ENCODE results near the gene NUP205.

Gene NUP205, protein sequence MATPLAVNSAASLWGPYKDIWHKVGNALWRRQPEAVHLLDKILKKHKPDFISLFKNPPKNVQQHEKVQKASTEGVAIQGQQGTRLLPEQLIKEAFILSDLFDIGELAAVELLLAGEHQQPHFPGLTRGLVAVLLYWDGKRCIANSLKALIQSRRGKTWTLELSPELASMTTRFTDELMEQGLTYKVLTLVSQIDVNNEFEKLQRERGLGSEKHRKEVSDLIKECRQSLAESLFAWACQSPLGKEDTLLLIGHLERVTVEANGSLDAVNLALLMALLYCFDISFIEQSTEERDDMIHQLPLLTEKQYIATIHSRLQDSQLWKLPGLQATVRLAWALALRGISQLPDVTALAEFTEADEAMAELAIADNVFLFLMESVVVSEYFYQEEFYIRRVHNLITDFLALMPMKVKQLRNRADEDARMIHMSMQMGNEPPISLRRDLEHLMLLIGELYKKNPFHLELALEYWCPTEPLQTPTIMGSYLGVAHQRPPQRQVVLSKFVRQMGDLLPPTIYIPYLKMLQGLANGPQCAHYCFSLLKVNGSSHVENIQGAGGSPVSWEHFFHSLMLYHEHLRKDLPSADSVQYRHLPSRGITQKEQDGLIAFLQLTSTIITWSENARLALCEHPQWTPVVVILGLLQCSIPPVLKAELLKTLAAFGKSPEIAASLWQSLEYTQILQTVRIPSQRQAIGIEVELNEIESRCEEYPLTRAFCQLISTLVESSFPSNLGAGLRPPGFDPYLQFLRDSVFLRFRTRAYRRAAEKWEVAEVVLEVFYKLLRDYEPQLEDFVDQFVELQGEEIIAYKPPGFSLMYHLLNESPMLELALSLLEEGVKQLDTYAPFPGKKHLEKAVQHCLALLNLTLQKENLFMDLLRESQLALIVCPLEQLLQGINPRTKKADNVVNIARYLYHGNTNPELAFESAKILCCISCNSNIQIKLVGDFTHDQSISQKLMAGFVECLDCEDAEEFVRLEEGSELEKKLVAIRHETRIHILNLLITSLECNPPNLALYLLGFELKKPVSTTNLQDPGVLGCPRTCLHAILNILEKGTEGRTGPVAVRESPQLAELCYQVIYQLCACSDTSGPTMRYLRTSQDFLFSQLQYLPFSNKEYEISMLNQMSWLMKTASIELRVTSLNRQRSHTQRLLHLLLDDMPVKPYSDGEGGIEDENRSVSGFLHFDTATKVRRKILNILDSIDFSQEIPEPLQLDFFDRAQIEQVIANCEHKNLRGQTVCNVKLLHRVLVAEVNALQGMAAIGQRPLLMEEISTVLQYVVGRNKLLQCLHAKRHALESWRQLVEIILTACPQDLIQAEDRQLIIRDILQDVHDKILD (N-terminal part only)

DNA sequence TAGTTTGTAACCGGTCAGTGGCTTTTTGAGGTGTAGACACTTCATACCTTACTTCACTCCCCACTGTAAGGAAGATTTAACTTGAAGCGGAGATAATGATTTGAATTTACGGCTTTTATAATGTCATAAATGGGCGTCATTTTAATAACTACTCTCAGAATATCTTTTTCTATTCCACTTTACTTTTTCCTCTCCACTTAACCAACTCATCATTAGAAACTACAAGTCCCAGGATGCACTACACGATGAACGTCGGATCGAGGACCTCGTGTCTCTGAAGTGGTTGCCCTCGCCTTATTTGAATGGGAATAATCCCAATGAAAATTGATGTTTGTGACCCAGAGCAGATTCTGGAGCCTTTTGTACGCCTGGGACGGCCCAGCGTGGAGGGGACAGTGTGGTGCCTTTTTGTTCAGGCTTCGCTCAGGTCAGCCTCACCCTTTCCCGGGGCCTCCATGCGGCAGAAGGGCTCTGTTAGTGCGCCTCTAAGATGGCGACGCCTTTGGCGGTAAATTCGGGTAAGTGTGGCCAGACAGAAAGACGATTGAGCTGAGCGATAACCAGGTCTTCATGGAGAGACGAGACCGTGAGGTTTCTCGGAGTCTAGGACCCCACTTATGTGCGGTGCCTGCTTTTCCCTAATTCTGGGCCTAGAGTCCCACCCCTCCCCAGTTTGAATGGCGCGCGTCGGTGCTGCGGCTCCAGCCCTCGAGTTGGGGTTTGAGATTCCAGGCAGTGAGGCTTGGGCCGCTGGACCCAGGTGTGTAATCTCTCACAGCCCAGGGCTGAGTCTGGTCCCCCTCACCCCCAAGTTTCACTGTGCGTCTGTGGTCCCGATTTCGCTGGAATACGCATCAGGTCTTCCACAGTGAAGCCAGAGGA lies at the start of gene NUP205:
Gene NUP205, plus strand, starts transcription at position 463 of the 882 bp plus-strand sequence. Its CDS starts 28 bp downstream, at position 491.
- no peaks in the 10 kb centered on the region for H3K9me3 ChIP-seq (ENCODE audit: control insufficient read depth, insufficient read depth, low read length)
- H3K36me3 ChIP-seq (ENCODE audit: insufficient read depth, low read length): no peaks in the 10 kb centered on the region
- H3K9ac ChIP-seq (ENCODE audit: low read depth, low read length): peak within 1 kb of the TSS; percentile 96
- peaks cover 14% of the 10 kb centered on the region; the same call in 1 of the 2 replicates for H3K4me1 ChIP-seq (ENCODE audit: insufficient read depth, low read length)

DNA sequence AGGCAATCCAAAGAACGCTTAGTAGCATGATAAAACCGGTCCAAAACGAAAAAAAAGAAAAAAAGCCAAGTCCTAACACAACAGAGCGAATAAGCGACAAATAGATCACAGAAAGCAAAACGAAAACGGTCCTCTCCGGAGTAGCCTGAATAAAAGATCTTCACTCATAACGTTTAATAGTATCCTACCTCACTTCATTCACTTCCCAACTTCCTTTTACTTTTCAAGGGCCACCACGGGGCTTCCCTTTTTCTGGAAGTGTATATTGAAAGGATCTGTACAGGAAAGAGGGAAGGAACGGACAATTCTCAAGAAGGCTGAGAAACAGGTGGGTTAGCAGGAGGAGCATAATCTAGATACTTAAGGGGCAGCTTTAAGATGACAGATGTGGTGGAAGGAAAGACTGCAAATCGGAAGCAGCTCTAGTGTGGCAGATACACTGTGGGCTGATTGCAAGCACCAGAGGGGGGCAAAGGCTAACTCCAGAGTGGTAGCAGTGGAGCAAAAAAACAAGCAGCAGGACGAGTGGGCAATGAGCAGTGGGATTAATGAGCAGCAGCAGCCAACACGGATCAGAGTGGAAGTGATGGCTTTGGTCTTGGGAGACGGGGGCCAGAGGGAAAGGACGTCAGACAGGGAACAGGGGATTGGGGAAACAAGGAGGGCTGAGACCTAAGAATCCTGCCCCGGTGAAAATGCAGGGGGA lies 48.7 kb upstream of the NUP205 start:
- Histone ChIP-seq H3K4me1 (ENCODE audit: insufficient read depth, low read length) (0 out of 2 replicates have a peak, but pooled peaks cover 3% of the 10 kb centered on the region), H3K9ac (ENCODE audit: low read depth, low read length) (peak overlapping the region; percentile 99), H3K9me3 (ENCODE audit: control insufficient read depth, insufficient read depth, low read length) (no peaks in the 10 kb centered on the region), H3K36me3 (ENCODE audit: insufficient read depth, low read length) (no peaks in the 10 kb centered on the region)

DNA sequence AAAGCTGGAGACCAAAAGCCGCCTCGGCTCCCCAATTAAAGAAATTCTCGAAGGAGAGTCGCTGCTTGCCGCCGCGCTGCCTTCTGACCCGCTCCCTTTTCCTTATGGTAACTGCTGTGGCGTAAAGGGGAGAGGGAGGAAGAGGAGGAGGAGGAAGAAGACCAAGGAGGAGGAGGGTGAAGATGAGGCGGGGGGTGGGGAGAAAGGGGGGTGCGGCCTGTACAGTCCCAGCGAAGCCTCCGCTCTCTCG lies 48.2 kb upstream of the NUP205 start:
- H3K36me3 ChIP-seq (ENCODE audit: insufficient read depth, low read length): no peaks in the 10 kb centered on the region
- peak overlapping the region; percentile 99 for H3K9ac ChIP-seq (ENCODE audit: low read depth, low read length)
- H3K9me3 ChIP-seq (ENCODE audit: control insufficient read depth, insufficient read depth, low read length): no peaks in the 10 kb centered on the region
- 0 out of 2 replicates have a peak, but pooled peaks cover 3% of the 10 kb centered on the region for H3K4me1 ChIP-seq (ENCODE audit: insufficient read depth, low read length)

DNA sequence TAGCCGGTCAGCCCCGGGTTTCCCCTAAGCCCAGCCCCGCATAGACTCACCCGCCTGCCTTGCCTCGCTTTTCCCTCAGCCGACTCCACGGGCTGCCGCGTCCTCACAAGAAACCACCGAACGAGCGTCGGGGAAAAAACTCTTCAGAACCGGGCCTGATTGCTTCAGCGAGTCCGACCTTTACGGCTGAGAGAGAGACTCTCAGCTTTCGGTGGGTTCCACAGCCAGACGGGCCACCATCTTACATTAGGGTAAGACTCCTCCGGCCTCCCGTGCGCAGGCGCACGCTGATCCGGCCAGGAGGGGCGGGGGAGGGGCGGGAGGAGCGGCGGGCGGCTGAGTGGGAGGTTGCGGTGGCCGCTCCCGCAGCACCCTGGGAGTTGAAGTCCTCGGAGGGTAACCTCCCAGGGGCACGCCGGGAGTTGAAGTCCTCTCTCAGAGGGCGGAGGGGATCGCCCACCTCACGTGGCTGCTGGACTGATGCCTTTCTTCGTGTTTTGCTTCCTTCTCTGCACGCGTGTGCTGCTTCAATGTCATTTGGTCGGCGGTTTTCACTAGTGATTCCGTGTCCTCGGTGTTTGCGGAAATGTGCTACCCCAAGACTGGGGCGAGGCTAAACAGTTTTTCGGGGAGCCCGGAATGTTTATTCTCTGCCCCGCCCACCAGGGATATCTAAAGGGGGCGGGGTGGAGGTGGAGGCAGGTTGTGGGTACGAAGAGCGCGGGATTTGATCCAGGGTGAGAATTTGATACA lies 47.7 kb upstream of the NUP205 start, which contains the start of gene CNOT4:
Gene CNOT4, minus strand, starts transcription at position 264 of the 753 bp plus-strand sequence. CDS start 71,771 bp downstream, outside the sequence.
- H3K9ac ChIP-seq (ENCODE audit: low read depth, low read length): peak within 1 kb of the TSS; percentile 99
- no peaks in the 10 kb centered on the region for H3K36me3 ChIP-seq (ENCODE audit: insufficient read depth, low read length)
- H3K9me3 ChIP-seq (ENCODE audit: control insufficient read depth, insufficient read depth, low read length): no peaks in the 10 kb centered on the region
- 0 out of 2 replicates have a peak, but pooled peaks cover 3% of the 10 kb centered on the region for H3K4me1 ChIP-seq (ENCODE audit: insufficient read depth, low read length)

DNA sequence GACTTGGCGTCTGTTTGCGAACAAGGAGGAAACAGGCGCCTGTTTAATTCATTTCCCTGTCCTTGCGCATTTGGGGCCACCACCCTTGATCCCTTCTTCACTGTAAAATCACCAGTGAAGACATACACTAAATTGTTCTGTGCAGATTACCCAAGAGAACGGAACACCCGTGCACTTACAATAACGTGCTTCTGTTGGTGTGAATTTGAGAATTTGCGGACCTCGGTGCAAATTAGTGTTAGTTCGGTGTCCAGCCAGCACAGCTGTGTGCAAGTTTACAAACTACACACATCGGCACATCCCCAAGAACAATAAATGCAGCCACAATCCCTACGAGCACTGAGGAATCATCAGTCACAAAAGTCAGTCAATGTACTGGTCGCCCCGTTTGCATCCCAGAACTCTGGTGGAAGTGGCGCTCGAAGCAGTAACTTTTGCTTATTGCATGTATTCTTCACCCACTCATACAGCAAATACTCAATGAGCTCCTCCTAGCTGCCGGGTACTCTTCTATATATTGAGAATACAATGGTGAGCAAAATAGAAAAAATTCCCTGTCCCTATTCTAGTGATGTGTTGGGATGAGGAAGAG lies 47.0 kb upstream of the NUP205 start:
- Histone ChIP-seq H3K9me3 (ENCODE audit: control insufficient read depth, insufficient read depth, low read length) (no peaks in the 10 kb centered on the region), H3K36me3 (ENCODE audit: insufficient read depth, low read length) (no peaks in the 10 kb centered on the region), H3K4me1 (ENCODE audit: insufficient read depth, low read length) (0 out of 2 replicates have a peak, but pooled peaks cover 3% of the 10 kb centered on the region), H3K9ac (ENCODE audit: low read depth, low read length) (peak overlapping the region; percentile 99)

DNA sequence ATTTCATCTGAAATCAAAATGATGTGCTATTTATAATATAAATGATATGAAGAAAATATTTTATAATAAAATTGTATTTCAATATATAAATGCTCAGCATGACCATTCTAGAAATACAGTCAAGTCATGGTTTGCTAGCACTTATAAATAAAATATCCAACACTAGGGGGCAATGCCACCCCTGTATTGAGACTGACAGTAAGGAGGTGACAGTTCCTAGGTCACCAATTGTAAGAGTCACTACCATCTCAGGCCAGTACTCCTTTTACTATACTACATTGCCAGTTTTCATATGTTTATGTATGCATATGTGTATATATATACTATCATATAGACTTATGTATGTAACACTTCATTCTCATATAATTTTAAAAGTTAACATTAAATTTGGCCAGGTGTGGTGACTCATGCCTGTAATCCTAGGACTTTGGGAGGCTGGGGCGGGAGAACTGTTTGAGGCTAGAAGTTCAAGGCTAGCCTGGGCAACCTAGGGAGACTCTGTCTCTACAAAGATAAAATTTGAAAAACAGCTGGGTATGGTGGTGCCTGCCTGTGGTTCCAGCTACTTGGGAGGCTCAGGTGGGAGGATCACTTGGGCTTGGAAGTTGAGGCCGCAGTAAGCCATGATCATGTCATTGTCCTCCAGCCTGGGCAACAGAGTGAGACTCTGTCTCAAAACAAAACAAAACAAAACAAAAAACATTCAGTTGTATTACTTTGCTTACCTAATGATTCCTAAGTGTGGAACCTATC lies 45.4 kb upstream of the NUP205 start:
- Histone ChIP-seq H3K9ac (ENCODE audit: low read depth, low read length) (no peak overlapping the region), H3K9me3 (ENCODE audit: control insufficient read depth, insufficient read depth, low read length) (no peaks in the 10 kb centered on the region), H3K4me1 (ENCODE audit: insufficient read depth, low read length) (0 out of 2 replicates have a peak, but pooled peaks cover 3% of the 10 kb centered on the region), H3K36me3 (ENCODE audit: insufficient read depth, low read length) (no peaks in the 10 kb centered on the region)

DNA sequence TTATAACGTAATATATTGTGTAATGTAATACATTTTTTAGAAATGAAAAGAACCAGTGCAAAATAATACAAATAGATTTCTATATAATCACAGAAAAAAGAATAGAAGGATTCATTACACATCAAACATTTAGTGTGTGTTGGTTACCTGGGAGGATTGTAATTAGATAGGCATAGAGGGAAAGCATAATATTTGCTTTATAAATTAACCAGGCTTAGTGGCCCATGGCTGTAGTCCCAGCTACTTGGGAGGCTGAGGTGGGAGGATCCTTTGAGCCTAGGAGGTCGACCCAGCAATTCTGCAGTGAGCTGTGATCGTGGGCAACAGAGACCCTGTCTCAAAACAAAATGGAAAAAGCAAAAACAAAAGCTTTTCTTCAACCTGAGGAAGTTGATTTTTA lies 42.9 kb upstream of the NUP205 start:
- H3K4me1 ChIP-seq (ENCODE audit: insufficient read depth, low read length): peaks cover 3% of the 10 kb centered on the region; the same call in 1 of the 2 replicates
- no peaks in the 10 kb centered on the region for H3K9me3 ChIP-seq (ENCODE audit: control insufficient read depth, insufficient read depth, low read length)
- H3K36me3 ChIP-seq (ENCODE audit: insufficient read depth, low read length): no peaks in the 10 kb centered on the region
- H3K9ac ChIP-seq (ENCODE audit: low read depth, low read length): no peak overlapping the region

DNA sequence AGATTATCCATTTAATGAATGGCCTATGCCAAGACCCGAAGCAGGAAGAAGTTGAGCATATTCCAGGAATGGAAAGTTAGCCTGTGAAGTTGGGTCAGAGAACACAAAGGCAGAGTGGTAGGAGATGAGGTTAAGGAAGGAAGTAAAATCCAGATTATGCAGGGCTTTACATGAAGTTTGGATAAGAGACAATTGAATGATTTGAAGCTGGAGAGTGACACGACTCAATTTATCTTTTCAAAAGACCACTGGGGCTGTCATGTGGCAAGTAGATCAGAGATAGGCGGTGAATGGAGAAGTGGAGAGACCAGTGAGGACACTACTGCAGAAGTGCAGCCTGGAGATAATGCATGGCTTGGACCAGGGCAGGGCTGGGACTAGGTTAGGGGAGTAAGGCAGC lies 40.7 kb upstream of the NUP205 start:
- H3K9ac ChIP-seq (ENCODE audit: low read depth, low read length): no peak overlapping the region
- H3K9me3 ChIP-seq (ENCODE audit: control insufficient read depth, insufficient read depth, low read length): no peaks in the 10 kb centered on the region
- H3K4me1 ChIP-seq (ENCODE audit: insufficient read depth, low read length): peaks cover 3% of the 10 kb centered on the region; the same call in 1 of the 2 replicates
- H3K36me3 ChIP-seq (ENCODE audit: insufficient read depth, low read length): no peaks in the 10 kb centered on the region

DNA sequence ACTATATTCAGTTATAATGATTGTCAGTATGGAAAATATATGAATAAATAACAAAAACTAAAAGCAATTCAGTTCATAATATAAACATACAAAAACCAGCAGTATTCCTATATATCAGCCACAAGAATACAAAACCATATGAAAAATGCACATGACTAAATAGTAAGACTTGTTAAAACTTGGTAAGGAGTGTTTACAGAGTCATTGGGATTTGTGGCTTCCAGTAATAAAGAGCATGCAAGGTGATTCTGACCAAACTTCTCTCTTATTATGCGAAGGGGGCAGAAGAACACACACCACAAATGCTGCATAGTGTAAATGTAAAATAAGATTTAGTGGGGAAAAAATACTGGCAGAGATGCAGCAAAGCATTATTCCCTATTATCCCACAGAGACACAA lies 39.0 kb upstream of the NUP205 start:
- no peak overlapping the region for H3K9ac ChIP-seq (ENCODE audit: low read depth, low read length)
- peaks cover 3% of the 10 kb centered on the region; the same call in 1 of the 2 replicates for H3K4me1 ChIP-seq (ENCODE audit: insufficient read depth, low read length)
- H3K36me3 ChIP-seq (ENCODE audit: insufficient read depth, low read length): no peaks in the 10 kb centered on the region
- no peaks in the 10 kb centered on the region for H3K9me3 ChIP-seq (ENCODE audit: control insufficient read depth, insufficient read depth, low read length)

DNA sequence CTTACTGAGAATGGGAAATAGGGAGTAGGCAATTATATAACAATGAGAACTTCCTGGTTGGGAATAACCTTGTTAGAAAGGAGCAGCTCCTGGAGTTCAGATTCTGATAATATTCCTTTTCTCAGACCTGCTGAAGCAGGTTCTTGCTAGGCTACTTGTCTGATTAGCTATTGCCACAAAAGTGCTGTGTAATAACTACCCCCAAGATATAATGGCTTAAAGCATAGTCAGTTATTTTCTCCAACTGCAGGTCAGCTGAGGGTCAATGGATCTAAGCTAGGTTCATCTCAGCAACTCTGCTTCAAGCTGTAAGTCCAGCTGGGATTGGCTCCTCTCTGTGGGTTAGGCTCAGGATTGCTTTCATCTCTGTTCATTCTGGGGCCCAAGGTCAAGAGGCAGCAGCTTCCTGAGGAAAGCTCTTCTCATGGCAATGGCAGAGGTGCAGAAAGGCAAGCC lies 38.5 kb upstream of the NUP205 start:
- Histone ChIP-seq H3K36me3 (ENCODE audit: insufficient read depth, low read length) (no peaks in the 10 kb centered on the region), H3K4me1 (ENCODE audit: insufficient read depth, low read length) (peaks cover 3% of the 10 kb centered on the region; the same call in 1 of the 2 replicates), H3K9ac (ENCODE audit: low read depth, low read length) (no peak overlapping the region), H3K9me3 (ENCODE audit: control insufficient read depth, insufficient read depth, low read length) (no peaks in the 10 kb centered on the region)

DNA sequence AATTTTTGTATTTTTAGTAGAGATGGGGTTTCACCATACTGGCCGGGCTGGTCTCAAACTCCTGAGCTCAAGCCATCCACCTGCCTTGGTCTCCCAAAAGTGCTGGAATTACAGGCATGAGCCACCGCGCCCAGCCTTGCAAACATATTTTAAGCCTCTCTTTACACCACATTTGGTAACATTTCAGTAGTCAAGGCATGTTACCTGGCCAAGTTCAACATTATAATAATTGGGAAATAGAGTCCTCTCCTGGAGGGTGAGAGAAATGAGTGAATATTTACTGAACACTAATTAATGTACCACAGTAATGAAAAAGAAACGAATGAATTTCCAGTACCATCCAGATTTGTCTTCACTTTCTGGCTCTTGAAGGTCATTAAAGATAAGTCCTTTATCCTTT lies 37.8 kb upstream of the NUP205 start:
- H3K36me3 ChIP-seq (ENCODE audit: insufficient read depth, low read length): no peaks in the 10 kb centered on the region
- H3K9ac ChIP-seq (ENCODE audit: low read depth, low read length): no peak overlapping the region
- no peaks in the 10 kb centered on the region for H3K9me3 ChIP-seq (ENCODE audit: control insufficient read depth, insufficient read depth, low read length)
- peaks cover 3% of the 10 kb centered on the region; the same call in 1 of the 2 replicates for H3K4me1 ChIP-seq (ENCODE audit: insufficient read depth, low read length)
